ENCODE data around the gene JAK2.

DNA sequence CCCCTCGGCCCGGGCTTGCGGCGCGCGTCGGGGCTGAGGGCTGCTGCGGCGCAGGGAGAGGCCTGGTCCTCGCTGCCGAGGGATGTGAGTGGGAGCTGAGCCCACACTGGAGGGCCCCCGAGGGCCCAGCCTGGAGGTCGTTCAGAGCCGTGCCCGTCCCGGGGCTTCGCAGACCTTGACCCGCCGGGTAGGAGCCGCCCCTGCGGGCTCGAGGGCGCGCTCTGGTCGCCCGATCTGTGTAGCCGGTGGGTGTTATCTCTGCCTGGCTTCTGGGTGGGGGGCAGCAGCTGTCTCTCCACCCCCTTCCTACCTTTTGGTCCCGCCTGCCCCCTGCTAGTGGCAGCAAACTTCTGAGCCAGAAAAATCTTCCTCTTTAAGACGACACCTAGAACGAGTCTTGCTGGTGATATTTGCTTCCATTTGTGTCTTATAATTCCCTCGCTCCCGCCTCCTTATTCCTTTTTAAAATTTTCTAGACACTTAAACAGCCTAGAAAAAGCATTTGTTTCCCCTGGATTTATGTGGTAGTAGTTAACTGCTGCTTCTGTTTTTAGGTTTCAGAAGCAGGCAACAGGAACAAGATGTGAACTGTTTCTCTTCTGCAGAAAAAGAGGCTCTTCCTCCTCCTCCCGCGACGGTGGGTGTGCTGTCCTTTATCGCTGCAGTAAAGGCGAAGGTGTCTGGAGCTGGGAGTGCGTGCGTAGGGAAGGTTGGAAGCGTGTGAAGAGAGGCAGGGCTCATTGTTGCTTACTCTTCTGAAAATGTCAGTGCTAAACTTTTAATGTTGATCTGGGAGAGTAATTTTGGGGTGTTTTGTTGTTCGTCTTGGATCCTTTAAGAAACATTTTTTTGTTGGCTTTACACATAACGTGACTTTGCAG lies 554 bp downstream of the JAK2 start:
- TF ChIP-seq, protein P1, sequence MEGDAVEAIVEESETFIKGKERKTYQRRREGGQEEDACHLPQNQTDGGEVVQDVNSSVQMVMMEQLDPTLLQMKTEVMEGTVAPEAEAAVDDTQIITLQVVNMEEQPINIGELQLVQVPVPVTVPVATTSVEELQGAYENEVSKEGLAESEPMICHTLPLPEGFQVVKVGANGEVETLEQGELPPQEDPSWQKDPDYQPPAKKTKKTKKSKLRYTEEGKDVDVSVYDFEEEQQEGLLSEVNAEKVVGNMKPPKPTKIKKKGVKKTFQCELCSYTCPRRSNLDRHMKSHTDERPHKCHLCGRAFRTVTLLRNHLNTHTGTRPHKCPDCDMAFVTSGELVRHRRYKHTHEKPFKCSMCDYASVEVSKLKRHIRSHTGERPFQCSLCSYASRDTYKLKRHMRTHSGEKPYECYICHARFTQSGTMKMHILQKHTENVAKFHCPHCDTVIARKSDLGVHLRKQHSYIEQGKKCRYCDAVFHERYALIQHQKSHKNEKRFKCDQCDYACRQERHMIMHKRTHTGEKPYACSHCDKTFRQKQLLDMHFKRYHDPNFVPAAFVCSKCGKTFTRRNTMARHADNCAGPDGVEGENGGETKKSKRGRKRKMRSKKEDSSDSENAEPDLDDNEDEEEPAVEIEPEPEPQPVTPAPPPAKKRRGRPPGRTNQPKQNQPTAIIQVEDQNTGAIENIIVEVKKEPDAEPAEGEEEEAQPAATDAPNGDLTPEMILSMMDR (IDR thresholded peaks at IDR 0.05), result no peak
- TF ChIP-seq POLR2A (IDR thresholded peaks at IDR 0.05), result no peak

Data from body of pancreas (tissue), 4 donors.